Bone marrow (tissue), 2 donors: ENCODE measurements around the gene ENTPD7.
A peak's percentile ranks its signal among the peaks of the same experiment; 100 is the strongest.

Experiments
- DNase-seq, 2 donors: peaks; one replicate each; lab custom pipeline; 2025; lab: John Stamatoyannopoulos, UW

The ENTPD7 gene

DNA sequence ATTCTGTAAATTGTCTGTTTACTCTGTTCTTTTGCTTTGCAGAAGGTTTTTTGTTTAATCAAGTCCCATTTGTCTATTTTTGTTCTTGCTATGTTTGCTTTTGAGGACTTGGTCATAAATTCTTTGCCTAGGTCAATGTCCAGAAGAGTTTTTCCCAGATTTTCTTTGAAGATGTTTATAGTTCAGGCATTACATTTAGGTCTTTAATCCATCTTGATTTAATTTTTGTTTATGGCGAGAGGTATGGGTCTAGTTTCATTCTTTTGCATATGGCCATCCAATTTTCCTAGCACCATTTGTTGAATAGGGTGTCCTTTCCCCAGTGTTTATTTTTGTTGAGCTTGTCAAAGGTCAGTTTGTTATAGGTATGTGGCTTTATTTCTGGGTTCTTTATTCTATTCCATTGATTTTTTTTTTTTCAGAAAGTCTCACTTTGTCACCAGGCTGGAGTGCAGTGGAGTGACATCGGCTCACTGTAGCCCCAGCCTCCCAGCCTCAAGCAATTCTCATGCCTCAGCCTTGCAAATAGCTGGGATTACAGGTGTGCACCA, 11.6 kb upstream of the ENTPD7 start:
- no peak for DNase-seq

DNA sequence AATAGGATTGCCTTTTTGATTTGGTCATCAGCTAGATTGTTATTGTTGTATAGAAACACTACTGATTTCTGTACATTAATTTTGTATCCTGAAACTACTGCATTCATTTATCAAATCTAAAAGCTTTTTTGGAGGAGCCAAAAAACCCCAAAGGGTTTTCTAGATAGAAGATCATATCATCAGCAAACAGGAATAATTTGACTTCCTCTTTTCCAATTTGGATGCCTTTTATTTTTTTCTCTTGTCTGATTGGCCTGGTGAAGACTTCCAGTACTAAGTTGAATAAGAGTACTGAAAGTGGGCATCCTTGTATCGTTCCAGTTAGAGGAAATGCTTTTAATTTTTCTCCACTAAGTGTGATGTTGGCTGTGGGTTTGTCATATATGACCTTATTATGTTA, 10.6 kb upstream of the ENTPD7 start:
- DNase-seq = no peak

DNA sequence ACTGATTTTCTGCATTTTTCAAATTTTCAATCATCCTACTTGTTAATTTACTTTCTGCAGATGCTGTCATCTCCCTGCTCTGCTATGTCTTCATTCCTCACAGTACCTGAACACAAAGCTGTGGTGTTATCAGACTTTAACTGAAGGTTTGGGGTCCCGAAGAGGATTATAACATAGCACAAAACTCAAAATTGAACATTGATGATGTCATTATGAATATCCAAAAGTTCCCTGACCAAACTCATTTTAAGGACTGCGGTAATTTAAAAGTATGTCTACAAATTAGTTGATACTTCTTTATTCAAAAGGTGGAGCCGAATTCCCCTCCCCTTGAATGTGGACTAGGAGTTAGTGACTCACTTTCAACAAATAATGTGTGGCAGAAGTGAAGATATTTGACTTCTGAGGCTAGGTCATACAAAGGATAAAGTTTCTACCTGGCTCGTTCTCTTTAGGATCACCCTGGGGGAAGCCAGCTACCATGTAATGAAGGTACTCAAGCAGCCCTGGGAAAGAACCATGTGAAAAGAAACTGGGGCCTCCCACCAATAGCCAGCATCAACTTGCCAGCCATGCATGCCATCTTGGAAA, 6.4 kb upstream of the ENTPD7 start:
- DNase-seq = no peak

DNA sequence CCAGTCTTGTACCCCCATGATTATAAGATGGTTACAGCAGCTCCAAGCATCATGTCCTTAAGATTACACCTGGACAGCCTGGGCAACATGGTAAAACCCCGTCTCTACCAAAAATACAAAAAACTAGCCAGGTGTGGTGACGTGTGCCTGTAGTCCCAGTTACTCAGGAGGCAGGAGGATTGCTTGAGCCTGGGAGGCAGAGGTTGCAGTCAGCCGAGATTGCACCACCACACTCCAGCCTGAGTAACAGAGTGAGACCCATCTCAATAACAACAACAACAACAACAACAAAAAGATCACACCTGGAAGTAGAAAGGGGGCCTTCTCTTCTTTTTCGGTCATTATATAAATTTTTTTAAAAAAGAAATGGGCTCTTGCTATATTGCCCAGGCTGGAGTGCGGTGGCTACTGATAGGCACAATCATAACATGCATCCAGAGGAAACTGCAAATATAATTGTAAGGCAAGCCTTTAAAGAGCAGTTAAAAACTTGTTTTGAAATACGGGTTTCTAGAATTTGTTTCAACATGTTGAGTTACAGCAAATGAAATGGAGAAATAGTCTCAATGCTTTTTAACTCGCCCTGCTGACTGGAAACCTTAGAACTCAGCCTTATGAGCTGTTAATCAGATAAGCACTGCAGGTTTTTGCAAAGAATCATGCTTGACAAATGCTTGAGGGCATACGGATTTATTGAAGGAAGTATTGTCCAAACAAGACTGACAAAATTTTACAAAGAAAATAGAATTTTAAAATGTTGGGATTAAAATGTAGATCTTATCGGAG, 4.7 kb upstream of the ENTPD7 start:
- DNase-seq = no peak

DNA sequence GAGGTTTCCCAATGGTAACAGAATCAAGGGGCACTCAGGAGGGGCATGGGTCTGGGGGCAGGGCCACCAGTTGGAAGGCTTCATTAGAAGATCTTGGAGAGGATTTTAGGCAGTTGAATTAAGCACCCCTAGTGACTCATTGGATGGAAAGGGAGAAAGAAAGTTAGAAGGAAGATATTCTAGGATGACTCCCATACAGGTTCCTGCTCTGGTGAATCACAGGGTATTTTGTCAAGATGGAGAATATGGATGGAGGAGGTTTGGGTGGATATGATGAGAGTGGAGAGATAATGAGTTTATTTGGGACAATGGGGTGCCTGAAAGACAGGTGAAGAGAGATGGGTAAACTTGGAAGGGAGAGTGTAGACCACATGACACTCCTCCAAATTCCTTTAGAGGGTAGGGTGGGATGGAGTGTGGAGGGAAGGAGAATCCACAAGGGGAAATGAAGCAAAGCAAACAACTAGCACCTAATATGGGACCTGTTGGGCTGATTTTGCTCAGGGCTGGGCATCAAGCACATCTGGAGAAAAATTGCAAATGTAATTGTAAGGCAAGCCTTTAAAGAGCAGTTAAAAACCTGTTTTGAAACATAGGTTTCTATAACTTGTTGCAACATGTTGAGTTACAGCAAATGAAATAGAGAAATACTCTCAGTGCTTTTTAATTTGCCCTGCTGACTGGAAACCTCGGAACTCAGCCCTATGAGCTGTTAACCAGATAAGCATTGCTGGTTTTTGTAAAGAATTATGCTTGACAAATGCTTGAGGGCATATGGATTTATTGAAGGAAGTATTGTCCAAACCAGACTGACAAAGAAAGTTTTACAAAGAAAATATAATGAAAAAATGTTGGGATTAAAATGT, 2.9 kb upstream of the ENTPD7 start:
- DNase-seq = no peak

DNA sequence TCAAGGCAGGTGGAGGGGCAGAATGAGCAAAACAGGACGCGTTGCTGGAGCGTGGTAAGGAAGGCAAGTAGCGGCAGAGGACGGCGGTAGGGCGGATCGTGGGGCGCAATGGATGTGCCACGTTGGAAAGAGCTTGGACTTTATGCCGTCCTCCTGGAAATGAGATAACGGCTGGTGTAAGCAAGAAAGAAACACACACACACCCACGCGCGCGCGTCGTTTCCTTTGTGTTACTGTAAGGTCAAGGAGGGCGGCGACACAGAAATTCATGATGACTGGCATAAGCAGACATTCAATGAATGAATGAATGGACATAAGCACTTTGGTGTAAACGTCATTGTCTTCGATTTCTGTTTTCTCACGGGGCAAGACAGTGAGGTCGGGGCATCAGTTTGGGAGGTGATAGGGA, 683 bp upstream of the ENTPD7 start:
- DNase-seq = peak in 1 of 2 donors; percentile 51

DNA sequence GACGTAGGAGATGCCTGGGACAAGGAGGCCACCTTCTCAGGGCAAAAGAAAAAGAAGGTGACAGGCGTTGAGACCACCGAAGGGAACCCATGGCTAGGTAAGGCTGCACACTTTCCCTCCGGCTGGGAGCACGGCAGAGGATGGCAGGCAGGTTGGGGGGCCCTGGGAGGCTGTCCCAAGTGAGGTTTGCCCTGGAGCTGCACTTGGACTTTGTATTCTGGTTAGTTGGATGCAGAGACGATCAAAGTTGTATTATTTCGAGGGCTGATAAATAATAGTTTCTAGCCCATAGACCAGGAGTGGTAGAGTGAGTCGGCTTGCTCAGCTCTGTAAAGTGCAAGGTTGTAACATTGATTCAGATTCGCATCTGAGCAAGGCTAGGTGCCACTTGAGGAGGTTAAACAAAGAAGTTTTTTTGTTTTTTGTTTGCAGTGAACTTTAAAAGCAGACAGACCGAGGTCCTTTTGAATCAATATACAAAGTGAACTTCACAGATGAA, 608 bp downstream of the ENTPD7 start:
- DNase-seq = no peak

DNA sequence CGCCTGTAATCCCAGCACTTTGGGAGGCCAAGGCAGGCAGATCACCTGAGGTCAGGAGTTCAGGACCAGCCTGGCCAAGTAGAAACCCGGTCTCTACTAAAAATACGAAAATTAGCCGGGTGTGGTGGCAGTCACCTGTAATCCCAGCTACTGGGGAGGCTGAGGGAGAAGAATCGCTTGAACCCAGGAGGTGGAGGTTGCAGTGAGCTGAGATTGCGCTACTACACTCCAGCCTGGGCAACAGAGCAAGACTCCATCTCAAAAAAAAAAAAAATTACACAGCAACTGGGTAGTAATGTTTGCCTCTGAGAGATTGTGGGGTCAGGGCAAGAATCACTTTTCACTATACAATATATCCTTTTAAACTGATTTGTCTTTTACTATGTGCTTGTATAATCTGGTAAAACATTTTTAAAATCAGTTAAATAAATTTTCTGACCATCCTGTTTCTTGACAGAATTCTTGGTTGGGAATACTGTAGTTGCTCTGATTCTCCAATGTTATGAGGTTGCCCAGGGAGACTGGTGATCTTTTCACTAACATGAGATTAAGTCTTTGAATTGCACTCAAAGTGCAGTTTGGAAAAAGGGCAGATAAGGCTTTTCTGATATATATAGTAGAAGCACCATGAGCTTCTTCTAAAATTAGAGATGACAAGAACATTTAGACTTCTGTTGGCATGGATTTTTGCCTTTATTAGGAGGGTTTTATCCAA, 1.5 kb downstream of the ENTPD7 start:
- DNase-seq = no peak

DNA sequence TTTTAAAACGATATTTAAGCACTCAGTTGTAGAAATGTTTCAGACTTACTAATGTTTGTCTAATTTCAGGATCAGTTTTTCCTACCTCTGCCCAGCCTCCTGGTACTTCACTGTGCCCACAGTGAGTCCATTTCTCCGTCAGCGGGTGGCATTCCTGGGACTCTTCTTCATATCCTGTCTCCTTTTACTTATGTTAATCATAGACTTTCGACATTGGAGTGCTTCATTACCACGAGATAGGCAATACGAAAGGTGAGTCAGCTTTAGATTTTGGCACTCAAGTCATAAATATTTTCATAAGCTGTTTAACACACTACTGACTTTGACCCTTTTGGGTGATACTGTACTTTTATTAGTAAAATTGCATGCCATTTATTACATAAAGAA, 2.1 kb downstream of the ENTPD7 start:
- DNase-seq = no peak

DNA sequence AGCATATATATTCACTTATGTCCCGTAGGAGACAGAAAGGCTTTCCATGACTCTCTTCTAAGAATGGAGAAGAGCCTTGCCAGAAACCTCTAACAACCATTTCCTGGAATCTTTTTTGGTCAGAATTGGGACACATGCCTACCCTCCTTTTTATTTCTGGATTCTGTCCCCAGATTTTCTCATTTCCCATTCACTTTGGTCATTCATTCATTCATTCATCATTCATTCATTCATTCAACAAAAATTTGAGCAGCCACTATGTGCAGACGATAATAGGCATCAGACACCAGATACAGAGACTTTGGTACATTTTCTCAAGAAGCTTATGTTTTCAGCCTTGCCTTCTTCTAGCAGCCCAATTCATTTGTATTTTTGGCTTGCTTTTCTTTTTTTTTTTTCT, 6.0 kb downstream of the ENTPD7 start:
- no peak for DNase-seq

DNA sequence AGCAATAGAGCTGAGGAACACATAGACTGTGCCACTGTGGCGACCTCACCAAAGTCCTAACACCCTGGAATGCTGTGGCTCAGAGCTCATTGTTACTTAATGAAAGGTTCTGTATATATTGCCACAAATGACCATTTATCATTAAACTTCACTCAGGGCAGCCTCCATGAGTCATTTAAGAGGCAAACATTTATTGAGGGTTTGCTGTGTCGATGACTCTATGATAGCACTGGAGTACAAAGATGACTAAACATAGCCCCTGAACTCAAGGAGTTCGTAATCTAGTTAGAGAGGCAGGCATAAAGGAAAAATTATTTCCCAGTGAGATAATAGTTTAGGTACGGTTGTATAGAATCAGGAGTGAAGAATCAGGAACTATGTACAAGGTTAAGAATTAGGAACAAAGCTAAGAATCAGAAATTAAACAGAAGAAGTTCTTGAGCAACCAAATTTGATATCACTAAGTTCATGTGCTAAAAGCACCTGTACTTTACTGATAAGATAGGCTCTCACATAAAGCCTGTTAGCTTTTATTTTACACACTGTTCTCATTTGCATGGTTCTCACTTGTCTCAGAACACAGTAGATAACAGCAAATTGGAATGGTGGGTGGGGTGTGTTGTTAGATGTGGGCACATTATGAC, 7.9 kb downstream of the ENTPD7 start:
- no peak for DNase-seq

DNA sequence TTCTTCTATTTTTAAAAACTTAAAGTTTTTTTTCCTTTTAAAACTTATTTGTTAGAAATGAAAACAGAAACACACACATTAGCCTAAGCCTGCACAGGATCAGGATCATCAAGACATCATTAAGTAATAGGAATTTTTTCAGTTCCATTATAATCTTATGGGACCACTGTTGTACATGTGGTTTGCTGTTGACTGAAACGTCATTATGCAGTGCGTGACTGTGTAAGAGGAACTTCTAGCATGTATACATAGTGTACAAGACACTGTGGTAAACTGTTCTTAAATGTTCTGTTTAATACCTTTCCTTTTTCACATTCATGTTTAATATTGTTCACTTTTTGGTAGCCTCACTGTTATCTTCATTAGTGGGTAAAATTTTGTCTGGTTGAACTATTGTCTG, 12.1 kb downstream of the ENTPD7 start:
- no peak for DNase-seq

DNA sequence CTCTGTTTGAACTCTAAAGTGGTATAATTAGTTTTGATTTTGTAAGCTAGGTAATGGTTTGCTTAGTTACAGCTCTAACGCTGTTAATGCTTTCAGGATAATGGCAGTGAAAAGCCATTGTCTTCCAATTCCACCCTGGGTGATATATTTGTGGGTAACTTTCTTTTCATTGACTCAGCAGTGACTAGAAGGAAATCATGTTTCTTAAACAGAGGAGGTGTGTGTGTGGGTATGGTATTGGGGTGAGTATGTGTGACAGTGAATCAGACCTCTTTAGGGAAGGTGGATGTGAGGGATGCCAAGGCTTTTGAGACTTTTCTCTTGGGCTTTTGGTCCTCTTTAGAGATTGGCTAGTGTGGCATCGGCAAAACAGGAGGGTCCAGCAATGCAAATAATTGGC, 13.6 kb downstream of the ENTPD7 start:
- DNase-seq = no peak

DNA sequence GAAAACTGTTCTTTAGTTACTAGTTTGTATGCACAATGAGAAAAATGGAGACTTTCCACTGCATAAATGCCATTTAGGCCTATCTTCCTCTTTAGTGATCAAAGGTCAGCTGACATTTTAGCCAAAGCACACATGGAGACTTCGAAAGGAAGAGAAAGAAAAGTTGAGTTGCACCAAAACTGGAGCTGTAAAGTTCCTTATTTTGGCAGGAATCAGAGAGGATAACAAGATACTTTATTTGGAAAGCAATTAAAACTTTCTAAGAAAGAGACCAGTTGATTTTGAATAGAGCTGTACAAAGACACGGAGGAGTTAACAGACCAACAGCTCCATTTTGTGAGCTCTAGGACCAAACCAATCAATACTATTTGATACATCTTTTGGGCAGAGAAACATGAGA, 14.2 kb downstream of the ENTPD7 start:
- no peak for DNase-seq

DNA sequence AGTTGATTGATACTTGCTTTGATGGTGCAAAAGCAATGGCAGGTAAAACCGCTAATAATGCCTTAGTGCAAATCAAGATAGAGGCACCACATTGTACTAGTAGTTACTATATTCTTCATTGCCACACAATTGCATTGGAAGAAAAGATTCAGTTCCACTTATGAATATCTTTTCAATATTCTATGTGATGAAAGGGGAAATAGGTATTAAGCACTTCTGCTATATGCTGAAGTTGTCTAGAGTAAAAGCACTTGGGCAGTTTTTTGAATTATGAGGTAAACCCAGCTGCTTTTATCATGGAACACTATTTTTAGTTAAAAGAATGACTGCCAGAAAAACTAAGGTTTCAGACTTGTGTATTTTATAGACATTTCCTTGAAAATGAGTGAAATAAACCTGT, 15.5 kb downstream of the ENTPD7 start:
- no peak for DNase-seq

DNA sequence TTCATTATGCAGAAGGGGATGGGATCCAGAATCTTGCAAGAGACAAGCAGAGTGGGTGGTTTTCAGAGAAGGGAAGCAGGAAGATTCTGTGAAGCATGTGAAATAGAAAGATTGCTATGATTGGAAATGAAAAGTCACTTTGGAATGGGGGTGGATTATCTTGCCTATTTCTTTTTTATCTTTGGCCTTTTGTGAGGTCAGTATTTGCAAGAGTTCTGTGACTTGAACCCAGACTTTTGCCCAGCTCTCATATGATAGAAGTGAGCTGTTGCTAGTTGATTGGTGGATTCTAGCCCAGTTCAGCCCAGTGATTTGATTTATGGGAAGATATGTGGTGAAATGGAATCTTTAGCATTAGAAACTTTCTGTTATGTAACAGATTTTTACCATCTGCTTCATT, 17.1 kb downstream of the ENTPD7 start:
- no peak for DNase-seq

DNA sequence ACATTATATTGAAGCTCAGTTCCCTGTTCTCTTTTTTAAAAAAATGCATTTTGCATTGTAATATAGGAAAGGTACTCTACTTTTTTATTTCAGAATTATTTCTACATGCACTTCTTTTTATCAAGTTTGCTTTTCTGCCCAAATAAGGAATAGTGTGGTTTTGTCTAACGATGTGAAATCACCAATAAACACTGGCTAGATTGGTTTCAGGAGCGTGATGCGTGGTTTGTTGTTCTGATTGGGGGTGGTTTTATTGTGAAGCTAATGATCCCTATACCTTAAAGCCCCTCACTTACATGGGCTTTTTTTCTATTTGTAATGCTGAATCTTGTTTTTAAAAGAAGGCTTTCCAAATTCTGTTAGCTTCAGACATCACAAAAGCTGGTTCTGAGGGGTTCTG, 17.6 kb downstream of the ENTPD7 start:
- no peak for DNase-seq

DNA sequence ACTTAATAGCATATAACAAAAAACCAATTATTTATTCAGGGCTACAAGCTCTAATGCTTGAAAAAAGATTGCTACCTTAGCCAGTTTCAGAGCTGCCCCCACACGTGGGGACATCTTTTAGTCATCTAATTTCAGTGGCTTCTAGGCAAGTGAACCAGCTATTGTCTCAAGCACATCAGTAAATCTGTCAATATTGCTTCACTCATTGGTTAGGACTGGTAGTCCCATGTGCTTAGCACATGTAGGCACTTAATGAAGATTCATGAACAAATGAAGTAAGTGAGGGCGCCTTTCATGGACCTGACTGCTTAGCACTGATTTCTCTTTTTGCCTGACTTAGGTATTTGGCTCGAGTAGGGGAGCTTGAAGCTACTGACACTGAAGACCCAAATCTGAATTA, 19.6 kb downstream of the ENTPD7 start:
- no peak for DNase-seq

DNA sequence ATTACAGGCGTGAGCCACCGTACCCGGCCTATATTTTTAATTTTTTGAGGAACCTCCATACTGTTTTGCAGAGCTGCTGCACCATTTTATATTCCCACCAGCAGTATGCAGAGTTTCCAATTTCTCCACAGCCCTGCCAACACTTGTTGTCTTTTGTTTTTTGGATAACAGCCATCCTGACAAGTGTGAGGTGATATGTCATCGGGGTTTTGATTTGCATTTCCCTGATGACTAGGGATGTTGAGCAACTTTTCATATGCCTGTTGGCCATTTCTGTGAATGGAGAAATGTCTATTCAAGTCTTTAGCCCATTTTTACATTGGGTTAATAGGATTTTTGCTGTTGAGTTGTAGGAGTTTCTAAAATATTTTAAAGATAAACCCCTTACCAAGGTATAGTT, 22.2 kb downstream of the ENTPD7 start:
- no peak for DNase-seq

DNA sequence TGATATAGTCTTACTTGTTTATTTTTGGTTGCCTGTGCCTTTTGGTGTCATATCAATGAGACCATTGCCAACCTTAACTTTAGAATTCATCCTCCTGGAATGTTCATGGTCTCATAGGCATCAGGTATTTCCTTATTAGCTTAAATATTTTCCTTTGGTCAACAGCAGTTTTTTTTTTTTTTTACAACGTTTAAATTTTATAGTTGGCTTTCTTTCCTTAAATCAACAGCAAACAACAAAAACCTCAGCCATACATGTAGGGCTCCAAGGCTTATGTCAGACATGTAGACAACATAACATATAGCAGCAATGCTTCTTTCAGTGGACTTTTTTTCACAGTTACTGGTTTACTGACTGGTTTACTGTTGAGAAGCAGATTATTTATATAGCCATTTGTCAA, 22.7 kb downstream of the ENTPD7 start:
- no peak for DNase-seq

DNA sequence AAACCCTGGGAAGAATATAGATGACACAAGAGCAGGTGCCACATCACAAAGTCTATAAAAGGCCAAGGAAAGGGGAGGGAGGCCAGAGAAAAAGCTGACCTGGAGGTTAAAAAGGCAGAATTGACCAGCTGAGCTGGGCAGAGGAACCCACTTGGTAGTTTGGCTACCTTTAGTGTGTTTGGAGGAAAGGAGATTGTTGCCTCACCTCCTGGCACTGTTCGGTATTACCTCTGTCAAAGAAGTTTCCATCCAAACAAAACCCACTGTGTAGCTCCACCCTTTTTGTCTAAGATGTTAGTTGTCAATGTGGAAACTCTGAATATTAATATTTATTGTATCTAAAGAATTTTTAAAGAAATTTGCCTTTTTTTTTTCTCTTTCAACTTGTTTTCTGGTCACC, 23.4 kb downstream of the ENTPD7 start:
- DNase-seq = no peak

DNA sequence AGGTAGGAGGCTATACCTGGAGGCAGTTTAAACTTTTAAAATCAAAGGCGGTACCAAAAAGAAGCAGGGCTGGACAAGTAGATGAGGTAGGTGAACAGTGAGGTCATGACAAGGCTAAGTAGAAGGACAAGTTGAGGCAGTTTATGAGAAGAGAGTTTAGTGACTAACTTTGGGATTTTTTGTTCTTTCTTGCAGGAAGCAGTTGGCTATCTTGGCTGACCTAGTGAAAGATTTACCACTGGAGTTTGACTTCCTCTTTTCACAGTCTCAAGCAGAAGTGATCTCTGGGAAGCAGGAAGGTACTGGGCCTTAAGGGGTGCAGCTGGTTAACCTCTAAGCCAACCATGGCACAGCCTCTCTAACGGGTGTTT, 26.3 kb downstream of the ENTPD7 start:
- DNase-seq = peak in 1 of 2 donors; percentile 82
